Stimulated activated CD4-positive, alpha-beta T cell treated with anti-CD3 and anti-CD28 coated beads, Interleukin-4, amount 100 ng/mL, for 24 hours (primary cell): Measurements from ENCODE around the gene SPACA7.

Source experiments
- DNase-seq: peaks from one replicate; pipeline ENCODE4 v3.0.0-alpha.2; 2020

The SPACA7 gene

DNA sequence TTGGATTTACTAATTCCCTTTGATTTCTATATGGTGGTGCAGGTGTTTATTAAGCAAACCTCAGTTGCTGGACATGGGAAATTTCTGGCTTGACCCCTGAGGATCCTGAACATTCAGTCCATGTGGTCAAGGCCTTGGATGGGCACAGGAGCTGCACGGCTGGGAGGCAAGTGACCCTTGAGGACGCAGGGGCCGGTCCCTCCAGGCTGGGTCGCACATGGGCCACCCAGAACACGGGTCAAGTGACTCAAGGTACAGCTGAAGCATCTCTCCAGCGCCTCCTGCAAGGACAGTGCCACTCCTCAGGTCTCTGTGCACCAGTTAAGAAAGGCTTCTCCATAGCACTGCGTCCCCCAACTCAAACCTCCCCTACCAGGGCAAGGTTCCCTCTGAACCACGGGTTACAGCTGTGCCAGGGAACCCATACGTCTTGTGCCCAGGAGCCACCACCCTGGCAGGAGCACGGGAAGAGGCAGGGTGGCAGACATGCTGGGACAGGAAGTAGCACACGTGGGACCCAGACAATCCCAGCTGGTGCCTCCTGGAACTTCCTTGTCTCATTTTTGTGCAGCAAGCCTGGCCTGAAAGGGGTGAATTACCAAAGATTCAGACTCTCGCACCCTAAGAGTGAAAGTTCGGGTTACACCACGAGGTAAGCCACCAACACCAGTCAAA is 93.1 kb downstream of the SPACA7 start:
- DNase-seq = no peak

DNA sequence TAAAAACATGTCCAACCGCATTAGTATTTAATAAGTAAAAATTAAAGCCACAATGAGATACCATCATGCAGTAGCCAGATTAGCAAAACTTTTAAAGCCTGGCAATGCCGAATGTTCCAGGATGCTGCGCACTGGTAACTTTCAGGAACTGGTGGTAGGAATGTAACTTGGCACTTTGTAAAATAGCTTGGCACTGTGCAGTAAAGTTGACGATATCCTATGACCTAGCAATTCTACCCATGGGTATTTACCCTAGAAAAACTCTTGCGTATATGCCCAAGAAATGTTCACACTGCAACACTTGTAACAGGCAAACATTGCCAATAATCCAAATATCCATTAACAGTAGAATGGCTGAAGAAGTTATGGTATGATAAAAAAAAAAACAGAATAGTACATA is 97.7 kb downstream of the SPACA7 start:
- DNase-seq = no peak

DNA sequence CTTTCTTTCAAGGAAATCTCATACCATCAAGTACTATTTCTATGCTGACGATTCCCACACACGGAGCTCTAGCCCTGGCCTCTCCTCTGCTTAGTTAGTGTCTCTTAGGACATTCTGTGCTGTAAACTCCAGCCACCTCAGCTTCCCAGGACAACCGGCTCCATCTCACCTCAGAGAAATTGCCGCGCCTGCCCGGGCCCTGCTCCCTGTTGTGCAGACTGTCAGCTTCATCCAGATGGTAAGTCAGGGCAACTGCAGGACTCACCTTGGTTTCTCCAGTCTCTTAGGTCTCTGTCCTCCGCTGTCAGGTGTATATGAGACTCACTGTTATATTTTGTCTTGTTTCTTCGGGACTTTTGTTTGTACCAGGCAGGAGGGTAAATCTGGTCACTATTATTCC is 98.7 kb downstream of the SPACA7 start:
- DNase-seq = no peak

DNA sequence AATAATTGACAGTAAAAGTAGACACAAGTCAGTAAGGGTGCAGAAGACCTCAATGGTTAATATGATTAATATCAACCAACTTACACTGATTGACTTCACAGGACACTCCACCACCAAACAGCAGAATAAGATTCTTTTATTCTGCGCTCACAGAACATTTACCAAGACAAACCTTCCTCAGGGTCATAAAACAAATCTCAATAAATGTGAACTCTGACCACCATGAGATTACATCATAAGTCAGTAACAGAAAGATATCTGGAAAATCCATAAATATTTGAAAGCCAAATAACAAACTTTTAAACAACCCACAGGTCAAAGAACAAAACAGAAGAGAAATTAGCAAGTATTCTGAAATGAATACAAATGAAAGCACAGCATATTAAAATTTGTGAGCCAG is 99.7 kb downstream of the SPACA7 start:
- DNase-seq = no peak

DNA sequence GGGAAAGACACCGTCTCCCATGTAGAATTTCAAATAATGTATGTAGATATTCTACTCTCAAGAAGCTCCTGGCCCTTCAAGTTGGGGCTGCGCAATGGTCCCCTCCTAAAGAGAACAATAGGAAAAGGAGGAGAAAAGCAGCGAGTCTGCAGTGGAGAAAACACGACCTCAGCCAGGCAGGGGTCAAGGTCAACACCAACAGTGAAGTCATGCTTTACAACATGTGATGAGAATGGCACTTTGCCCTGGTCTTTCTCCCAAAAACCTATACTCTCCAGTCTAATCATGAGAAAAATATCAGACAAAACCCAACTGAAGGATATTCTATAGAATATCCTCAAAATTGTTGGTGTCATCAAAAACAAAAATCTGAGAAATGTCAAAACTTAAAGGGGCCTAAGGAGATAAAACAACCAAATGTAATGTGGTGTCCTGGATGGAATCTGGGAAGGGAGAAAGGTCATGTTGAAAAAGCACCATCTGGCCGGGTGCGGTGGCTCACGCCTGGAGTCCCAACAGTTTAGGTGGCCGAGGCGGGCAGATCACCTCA is 101.0 kb downstream of the SPACA7 start:
- DNase-seq = no peak

DNA sequence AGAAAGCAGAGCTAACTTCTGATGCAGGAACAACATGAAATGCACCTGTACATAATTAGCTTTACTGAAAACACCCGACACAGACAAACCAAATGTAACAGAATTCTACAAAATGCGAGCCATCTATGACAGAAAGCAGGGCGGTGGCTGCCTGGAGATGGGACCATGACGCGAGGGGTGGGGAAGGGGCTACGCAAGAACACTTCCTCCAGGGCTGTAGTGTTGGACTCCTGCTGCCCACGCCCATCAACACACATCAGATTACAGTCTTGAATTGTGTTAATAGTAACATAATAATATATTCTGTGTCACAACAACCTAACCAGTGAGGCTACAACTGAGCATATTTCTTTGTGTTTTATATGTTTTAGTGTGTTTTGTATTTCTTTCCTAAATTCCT is 103.2 kb downstream of the SPACA7 start:
- DNase-seq = no peak

DNA sequence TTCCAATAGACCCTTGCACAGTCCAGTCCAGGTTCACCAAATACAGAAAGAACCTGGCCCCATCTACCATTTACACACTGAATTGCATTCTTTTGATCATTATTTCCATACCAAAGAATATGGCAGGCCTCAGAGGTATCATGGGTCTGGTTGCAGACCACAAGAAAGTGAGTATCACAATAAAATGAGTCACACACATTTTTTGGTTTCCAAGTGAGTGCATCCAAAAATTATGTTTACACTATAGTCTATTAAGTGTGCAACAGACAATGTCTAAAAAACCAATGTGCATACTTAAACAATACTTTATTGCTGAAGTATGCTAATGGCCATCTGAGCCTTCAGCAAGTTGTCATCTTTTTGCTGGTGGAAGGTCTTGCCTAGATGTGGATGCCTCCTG is 105.3 kb downstream of the SPACA7 start:
- no peak for DNase-seq

DNA sequence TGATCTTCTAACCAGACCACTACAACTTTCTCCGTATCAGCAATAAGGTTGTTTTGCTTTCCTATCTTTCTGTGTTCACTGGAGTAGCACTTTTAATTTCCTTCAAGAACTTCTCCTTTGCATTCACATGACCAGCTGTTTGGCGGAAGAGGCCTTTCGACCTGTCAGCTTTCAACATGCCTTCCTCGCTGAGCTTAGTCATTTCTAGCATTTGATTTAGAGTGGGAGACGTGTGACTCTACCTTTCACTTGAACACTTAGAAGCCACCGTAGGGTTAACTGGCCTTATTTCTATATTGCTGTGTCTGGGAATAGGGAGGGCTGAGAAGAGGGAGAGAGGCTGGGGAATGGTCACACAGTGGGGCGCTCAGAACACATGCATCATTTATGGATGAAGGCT is 107.1 kb downstream of the SPACA7 start:
- no peak for DNase-seq
